ENCODE results near the gene SALL1.

DNA sequence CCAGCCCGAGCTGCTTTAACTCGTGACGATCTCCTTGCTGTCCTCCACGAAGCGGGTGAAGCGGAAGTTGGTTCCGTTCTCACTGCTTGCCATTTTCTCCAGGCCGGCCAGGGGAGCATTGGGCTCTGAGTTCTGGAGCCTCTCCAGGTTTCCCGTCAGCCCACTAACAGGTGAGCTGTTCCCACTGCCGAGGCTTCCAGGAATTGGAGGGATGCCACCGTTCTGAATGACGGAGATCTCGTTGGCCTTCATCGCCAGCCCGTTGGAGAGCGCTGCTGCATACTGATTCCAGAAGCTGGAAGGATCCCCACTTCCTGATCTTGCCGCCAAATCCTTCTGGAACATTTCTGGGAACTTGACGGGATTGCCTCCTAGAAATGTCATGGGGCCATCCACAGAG, 14.0 kb downstream of the SALL1 start:
- TF ChIP-seq, protein P1, sequence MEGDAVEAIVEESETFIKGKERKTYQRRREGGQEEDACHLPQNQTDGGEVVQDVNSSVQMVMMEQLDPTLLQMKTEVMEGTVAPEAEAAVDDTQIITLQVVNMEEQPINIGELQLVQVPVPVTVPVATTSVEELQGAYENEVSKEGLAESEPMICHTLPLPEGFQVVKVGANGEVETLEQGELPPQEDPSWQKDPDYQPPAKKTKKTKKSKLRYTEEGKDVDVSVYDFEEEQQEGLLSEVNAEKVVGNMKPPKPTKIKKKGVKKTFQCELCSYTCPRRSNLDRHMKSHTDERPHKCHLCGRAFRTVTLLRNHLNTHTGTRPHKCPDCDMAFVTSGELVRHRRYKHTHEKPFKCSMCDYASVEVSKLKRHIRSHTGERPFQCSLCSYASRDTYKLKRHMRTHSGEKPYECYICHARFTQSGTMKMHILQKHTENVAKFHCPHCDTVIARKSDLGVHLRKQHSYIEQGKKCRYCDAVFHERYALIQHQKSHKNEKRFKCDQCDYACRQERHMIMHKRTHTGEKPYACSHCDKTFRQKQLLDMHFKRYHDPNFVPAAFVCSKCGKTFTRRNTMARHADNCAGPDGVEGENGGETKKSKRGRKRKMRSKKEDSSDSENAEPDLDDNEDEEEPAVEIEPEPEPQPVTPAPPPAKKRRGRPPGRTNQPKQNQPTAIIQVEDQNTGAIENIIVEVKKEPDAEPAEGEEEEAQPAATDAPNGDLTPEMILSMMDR (IDR thresholded peaks at IDR 0.05; ENCODE audit: low read depth, low read length) = no peak
- TF ChIP-seq POLR2A (IDR thresholded peaks at IDR 0.05; ENCODE audit: extremely low read depth, insufficient read length) = no peak
